Measurements from ENCODE around the gene CAPNS1.
A peak's percentile ranks its signal among the peaks of the same experiment; 100 is the strongest.
"Not testable (repeated sequence)": the region's sequence is repeated elsewhere in the genome, so short reads cannot be mapped to it uniquely, and the experiment has no call there.

Gene CAPNS1

DNA sequence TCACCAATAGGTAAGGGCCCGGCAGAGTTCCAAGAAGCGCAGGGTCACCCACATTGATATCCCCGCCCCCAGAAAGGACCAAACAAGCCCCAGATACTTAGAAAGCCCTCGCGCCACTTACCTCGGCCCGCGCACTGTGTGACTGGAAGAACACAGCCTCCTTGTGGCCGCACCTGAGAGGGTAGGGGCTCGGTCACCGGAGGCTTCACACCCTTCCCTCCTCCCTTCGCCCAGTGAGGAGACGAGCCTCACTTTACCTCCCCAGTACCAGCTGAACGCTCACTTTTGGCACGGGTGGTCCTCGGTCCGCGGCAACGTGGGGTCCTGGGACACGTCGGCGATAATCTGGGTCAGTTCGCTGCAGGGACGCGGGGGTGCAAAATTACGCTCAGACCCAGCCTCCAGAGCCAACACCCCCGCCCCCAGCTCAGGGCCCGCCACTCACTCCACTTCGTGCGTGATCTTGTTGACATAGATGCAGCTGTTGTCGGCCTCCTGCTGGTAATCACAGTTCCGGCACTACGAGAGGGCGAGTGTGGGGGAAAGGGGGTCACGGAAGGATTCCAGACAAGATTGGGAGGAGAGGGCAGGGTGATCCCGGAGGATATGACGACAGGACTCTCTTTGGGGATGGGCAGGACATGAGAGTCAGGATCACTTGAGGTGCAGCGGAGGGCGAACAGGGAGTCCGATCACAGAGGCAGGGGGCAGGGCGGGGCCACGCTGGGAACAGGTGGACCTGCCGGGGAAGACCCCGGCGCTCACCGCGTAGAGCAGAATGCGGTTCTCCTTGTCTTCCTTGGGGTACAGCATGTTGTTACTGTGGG, 25.8 kb upstream of the CAPNS1 start:
- DNase-seq = no peak

DNA sequence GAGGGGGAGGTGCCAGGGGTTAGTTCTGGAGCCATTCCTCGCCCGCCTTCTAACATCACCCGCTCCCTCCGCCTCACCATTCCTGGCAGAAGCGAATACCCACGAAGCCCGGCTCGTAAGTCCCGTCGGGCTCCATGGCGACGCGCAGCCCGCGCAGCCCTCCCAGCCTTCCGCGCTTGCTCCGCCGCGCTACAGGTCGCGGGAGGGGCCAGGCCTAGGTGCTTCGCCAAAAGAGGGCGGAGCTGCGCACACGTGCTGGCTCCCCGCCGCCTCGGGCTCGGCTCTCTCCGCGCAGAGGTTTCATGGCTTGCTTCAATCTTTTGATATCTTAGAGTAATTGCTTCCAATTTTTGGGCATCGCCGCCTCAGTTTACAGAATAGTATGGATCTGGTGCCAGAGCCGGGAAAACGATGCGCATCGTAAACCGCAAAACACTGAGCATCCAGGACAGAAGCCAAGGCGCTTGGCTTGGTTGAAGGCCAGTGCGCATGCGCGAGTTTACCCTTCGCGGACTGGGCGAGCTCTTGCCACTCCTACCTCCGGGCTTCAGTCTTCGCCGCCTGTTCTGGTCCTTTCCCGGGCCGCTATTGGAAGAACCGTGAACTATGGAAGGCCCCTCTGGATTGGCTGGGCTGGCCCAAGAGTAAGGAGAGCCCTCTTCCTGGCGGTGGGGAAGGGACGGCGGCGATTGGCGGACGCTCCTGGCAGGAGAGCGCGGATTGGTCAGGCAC, 25.0 kb upstream of the CAPNS1 start, which contains the start of gene POLR2I:
Gene POLR2I (minus strand): TSS at position 155 of the 732 bp plus-strand sequence. CDS start 19 bp downstream, at position 136.
- DNase-seq = peak; percentile 99

DNA sequence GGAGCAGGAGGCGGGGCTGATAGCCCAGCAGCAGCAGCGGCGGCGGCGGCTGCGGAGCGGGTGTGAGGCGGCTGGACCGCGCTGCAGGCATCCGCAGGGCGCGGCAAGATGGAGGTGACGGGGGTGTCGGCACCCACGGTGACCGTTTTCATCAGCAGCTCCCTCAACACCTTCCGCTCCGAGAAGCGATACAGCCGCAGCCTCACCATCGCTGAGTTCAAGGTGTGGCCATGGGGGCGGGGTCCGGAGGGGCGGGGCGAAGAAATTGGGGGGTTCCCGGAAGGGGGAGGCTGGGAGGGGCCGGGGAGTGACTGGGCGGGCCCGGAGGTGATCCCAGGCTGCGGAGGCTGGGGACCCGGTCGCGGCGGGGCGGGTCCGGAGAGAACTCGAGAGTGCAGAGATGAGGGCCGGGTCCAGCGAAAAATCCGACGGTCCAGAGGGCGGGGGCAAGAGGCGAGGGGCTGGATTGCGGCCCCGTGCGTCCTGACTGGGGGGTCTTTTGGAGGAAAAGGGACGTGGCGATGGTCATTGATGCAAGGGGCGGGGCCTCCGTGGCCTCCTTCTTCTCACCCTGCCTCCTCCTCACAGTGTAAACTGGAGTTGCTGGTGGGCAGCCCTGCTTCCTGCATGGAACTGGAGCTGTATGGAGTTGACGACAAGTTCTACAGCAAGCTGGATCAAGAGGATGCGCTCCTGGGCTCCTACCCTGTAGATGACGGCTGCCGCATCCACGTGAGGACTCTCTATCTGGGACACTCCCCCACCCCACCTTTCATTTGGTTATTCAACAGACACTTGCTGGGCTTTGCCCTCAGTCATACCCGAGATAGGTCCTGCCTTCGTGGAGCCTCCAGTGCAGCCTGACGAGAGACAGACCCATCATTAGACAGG, 24.2 kb upstream of the CAPNS1 start, which contains the start of gene TBCB:
Gene TBCB (plus strand): TSS at position 16 of the 891 bp plus-strand sequence. CDS start 93 bp downstream, at position 109.
- DNase-seq = peak; percentile 97

DNA sequence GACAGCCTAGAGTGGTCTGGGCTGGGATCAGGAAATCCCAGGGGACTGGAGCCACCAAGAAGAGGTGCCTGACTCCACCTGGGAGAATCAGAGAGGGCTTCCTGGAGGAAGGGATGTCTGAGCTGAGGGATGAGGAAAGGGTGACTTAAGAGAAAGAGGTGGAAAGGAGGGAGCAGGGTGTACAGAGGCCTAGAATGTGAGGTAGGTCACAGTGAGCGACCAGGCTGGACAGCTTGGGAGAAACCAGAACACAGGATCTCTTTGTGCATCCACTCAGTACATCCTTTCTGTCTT, 23.6 kb upstream of the CAPNS1 start:
- DNase-seq = no peak

DNA sequence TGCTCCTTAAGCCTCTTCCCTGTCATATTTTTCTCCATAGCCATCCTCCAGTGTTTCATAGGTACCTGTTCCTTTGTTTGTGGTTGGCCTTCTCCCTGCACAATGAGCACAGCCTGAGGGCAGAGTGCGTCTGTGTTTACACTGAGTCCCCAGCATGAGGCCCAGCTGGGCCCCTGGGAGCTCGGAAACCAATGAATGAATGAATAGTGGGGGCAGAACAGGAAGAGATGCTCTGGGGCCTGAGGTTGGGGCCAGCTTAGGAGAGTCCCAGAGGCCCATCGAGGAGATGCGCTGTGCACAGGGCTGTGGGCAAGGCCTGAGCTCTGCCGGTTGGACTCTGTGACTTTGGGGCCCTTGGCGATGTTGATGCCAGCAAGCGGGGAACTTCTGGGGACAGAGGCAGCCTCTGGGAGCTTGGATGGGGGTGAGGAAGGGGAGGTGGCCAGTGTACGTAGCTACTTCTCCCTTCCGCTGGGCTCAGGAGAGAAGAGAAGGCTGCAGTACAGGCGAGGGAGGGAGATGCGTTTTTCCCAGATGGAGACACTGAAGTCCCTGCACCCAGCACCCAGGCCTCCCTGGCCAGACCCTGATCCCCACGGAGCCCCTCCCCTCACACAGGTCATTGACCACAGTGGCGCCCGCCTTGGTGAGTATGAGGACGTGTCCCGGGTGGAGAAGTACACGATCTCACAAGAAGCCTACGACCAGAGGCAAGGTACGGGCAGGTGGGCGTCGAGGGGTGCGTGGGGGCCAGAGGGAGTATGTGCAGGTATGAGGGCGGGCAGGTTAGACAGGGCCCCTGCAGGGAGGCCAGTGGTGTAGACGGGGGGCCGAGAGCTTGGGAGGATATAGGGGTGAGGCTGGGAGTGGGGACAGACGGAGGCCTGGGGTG, 19.5 kb upstream of the CAPNS1 start:
- DNase-seq = no peak

DNA sequence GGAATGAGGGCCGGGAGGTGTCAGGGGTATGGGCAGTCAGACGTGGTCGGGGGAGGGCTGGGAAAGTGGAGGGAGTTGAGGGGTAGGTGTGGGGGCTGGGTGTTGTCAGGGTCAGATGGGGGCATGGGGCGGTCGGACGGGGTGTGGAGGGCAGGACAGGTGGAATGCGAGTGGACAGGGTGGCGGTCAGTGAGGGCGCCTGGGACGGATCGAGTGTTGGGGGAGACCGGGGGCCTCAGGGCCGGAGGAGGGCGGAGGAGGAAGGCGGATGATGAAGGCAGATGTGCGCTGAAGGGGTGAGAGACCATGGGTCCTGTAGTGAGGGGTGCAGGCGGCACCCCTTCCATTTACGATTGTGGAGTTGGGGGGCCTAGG, 18.9 kb upstream of the CAPNS1 start:
- DNase-seq = no peak

DNA sequence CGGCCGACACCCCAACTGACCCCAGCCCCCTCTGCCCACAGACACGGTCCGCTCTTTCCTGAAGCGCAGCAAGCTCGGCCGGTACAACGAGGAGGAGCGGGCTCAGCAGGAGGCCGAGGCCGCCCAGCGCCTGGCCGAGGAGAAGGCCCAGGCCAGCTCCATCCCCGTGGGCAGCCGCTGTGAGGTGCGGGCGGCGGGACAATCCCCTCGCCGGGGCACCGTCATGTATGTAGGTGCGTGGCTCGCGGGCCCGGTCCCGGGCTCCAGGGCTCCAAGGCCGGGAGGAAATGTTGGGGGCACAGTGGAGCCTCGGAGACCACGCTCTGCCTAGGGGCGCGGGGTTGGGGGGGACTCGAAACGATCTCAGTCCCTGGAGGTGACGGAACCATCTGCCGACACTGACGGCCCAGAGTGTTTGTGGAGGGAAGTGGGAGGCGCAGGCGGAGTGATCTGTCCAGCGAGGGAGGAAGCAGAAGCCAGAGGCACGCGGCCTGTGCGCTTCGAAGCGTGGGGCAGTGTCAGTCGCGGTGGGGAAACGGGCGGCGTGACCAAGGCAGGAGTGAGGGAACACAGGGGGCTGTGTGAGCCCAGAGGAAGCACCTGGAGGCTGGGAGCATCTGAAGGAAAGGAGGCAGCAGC, 18.3 kb upstream of the CAPNS1 start:
- no peak for DNase-seq

DNA sequence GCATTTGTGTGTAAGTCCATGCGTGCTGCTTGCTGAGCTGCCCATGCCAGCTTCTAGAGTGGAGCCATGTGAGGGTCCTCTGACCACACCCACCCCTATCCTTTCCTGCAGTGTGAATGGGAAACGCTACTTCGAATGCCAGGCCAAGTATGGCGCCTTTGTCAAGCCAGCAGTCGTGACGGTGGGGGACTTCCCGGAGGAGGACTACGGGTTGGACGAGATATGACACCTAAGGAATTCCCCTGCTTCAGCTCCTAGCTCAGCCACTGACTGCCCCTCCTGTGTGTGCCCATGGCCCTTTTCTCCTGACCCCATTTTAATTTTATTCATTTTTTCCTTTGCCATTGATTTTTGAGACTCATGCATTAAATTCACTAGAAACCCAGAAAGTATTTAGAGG, 14.3 kb upstream of the CAPNS1 start:
- DNase-seq = no peak

DNA sequence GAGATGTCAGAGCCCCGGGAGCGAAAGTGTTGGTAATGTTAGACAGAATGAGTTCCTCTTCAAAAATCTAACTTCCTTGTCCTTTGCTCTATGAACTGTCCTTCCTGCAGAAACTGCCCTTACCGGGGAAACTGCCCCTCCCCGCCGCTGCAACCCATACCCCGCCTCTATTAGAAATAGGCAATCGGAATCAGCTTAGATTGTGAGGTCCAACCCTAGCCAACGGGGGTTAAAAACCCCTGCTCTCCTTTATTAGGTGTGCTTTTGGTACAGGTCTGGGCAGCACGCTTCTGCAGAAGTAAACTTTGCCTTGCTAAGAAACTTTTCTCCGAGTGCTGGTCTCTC, 11.5 kb upstream of the CAPNS1 start:
- DNase-seq = no peak

DNA sequence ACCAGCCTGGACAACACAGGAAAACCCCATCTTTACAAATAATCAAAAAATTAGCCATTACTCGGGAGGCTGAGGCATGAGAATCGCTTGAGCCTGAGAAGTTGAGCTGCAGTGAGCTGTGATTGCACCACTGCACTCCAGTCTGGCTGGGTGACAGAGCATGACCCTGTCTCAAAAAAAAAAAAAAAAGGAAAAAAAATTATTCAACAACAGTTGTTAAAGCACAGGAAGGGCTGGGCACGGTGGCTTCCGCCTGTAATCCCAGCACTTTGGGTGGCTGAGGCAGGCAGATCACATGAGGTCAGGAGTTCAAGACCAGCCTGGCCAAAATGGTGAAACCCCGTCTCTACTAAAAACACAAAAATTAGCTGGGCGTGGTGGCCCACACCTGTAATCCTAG, 8.6 kb upstream of the CAPNS1 start:
- not testable (repeated sequence) for DNase-seq

DNA sequence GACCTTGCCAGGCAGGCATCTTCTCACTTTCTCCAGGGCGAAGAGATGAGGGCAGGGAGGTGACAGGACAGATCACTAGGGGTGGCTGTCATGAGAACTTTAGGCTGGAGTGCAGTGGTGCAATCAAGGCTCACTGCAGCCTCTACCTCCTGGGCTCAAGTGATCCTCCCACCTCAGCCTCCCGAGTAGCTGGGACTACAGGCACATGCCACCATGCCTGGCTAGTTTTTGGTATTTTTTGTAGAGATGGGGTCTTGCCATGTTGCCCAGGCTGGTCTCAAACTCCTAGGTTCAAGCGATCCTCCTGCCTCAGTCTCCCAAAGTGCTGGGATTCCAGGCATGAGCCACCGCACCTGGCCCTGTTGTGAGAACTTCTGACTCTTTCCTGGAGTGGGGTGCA, 5.0 kb upstream of the CAPNS1 start:
- not testable (repeated sequence) for DNase-seq

DNA sequence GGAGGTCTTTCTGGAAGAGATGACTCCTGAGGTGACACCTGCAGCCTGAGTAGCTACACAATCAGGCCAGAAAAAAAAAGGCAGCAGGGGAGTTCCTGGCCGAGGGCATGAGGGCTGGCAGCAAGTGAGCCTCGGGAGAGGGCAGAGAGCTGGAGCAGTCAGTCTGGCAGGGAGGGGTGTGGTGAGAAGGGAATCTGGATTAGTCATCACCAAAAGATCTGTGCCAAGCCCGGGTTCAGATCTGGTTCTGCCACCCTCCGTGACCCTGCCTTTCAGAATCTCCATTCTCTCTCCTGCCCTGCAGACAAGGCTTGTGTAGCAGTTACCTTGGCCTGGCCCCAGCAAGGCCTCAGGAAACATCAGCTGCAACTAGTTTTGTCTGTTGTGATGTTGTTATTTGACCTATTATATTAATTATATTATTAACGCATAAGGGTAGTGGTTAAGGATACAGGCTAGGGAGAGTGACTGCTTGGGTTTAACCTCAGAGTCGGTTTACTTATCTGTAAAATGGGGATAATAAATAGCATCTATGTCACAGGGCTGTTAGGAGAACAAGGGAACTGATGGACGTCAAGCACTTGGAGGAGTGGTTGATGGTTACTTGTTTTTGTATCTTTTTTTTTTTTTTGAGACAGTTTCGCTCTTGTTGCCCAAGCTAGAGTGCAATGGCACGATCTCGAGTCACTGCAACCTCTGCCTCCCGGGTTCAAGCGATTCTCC, 2.7 kb upstream of the CAPNS1 start:
- no peak for DNase-seq

DNA sequence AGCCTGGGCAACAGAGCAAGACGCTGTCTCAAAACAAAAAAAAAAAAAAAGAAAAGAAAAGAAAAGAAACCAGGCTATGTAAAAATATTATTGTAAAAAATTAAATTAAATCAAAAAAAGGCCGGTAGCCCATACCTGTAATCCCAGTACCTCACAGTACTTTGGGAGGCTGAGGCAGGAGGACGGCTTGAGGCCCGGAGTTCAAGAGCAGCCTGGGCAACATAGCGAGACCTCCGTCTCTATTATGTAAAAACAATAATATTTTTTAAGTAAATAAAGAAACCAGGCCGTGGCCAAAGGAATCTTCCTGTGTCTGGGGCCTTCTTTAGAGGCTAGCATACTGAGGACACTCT, 770 bp upstream of the CAPNS1 start:
- no peak for DNase-seq

DNA sequence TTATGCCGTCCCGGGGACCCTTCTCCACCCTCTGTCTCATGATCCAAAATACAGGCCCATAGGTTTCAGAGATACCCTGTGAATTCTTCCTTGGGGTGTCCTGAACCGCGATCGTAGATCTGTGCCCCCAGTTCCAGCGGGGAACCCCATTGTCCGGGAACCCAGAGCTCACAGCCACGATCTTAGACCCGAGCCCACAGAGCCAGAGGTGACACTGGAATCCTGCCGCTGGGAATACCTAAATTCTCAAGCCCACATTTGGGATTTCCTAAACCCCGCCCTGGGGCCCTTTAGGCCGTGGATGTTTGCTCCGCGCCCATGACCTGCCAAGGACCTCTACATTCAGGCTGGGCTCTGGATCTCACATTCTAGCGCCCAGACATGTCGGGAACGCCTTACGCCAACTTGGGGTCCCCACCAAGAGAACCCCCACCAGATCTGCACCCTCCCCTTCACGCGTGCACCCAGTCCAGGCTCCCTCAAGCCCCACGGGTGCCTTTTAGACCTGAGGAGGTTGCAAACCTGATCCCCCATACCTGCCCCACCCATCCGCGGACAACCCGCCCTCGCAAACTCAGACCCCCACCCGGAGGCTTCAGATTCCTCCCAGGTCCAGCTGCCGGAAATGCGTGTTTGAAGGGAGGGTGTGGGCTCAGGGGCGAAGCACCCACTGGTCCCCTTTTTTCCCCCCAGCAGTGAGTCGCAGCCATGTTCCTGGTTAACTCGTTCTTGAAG, 605 bp downstream of the CAPNS1 start:
- peak; percentile 73 for DNase-seq

DNA sequence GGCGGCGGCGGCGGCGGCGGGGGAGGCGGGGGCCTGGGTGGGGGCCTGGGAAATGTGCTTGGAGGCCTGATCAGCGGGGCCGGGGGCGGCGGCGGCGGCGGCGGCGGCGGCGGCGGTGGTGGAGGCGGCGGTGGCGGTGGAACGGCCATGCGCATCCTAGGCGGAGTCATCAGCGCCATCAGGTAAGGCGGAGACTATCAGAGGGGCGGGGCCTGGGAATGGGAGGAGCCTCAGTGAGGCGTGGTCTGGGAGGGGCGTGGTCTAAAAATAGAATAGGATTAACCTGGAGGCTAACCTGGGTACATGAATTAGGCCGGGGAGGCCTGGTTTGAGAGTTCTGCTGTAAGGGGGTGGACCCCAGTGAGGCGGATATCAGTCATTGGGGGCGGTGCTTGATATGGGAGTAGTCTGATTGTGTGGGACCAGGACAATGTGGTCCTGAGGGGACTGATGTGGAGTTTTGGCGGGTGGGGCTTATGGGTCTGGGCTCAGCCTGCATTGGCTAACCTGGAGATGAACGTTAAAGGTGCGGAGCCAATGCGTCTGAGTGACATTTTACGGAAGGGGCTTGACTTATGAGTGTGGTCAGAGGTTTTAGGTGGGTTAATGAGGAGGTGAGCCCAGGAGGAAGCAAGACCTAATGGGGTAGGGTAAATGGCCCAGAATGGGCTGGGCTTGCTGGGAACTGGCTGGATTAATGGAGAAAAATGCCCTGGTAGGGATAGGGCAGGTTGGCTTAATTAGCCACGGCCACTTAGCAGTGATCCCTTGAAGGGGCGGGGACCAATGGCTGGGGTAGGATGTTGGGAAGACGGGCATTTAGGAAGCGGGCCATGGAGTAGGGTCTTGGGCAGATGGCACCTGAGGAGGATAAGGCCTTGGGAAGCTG, 1.4 kb downstream of the CAPNS1 start:
- DNase-seq = peak; percentile 57

DNA sequence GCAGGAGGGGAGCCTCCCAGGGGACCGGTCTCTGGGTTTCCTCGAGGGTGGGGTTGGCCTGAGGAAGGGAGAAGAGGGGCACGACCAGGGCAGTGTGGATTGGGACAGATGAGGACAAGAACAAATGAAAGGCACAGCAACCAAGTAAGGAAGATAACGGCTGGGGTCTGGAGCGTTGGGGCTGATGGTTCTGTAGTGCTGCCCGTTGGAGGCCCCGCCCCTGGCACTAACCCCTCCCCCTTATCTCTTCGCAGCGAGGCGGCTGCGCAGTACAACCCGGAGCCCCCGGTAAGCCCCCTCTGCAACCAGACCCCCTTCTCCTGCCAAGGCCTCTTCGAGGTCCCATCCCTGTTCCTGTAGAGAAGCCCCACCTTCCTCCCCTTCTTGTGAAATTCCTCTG, 2.2 kb downstream of the CAPNS1 start:
- no peak for DNase-seq

DNA sequence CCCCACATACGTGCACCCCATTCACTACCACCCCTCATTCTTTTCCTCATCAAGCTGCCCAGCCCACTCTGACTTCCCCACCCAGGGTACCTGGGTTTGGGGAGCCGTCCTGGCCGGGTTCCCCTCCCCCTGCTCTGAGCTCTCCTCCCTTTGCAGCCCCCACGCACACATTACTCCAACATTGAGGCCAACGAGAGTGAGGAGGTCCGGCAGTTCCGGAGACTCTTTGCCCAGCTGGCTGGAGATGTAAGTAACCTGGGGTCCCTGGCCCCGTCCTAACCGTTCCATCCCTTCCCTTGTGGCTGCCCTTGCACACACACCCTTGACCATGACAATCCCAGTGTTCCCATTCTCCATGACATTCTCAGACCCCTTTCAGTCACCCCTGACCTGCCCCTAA, 2.6 kb downstream of the CAPNS1 start:
- no peak for DNase-seq

DNA sequence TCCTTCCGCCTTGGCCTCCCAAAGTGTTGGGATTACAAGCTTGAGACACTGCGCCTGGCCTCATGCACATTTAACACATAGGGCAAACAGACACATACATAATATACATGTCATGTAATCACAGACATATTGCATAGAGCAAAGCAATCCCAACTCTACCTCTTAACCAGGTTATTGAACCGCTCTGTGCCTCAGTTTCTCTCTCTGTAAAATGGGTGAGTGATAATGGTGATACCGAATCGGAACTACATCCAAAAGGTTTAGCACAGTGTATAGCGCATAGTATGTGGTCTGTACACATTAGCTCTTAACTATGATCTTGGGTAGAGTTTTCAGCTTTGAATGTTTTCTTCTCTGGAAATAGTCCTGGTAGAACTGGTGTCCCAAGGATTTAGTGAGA, 4.8 kb downstream of the CAPNS1 start:
- no peak for DNase-seq
